Right forelimb (tissue), 1 donor: ENCODE results near the gene AXIN2.
"Not testable (repeated sequence)": the region's sequence is repeated elsewhere in the genome, so short reads cannot be mapped to it uniquely, and the experiment has no call there.

Experiments used
- DNase-seq: peaks from one replicate; pipeline ENCODE4 v3.0.0-alpha.2; 2018

The AXIN2 gene

GRCh38 chr17:65533852-65534457, 27.5 kb downstream of the AXIN2 start:
- DNase-seq, result no peak

DNA sequence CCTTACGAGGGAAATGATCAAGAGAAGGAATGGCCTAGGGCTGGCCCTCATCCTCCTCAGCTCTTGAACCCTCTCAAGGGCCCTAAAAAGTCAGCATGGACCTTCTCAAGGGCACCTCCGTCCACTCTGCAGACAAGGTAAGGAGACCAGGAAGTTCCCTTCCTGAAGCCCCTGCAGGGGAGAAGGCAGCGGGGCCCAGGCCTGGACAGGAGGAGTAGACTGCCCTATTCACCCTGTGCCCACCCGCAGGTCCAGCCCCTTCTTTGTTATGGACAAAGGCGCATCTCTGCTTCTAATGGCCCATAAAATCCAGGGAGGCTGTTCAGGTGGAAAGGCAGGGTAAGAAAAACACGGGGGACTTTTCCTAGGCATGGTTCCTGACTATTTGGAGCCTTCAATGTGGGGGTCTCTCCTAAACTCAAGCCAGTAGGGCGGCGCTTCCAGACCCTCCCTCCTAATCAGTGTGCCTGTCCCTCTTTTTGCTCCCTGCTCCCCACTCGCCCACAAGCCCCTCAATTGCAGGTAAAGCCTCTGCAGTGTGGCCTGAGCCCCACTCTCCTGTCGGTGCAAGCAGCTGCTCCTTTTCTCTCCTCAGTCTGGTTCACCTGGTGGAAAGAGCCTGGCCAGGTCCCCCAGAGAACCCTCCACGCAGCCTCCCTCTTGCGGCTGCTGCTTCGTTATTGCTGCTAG, 28.2 kb downstream of the AXIN2 start:
- no peak for DNase-seq

- no peak for DNase-seq
Observed at GRCh38 chr17:65532101-65532890, 29.2 kb downstream of the AXIN2 start.

DNA sequence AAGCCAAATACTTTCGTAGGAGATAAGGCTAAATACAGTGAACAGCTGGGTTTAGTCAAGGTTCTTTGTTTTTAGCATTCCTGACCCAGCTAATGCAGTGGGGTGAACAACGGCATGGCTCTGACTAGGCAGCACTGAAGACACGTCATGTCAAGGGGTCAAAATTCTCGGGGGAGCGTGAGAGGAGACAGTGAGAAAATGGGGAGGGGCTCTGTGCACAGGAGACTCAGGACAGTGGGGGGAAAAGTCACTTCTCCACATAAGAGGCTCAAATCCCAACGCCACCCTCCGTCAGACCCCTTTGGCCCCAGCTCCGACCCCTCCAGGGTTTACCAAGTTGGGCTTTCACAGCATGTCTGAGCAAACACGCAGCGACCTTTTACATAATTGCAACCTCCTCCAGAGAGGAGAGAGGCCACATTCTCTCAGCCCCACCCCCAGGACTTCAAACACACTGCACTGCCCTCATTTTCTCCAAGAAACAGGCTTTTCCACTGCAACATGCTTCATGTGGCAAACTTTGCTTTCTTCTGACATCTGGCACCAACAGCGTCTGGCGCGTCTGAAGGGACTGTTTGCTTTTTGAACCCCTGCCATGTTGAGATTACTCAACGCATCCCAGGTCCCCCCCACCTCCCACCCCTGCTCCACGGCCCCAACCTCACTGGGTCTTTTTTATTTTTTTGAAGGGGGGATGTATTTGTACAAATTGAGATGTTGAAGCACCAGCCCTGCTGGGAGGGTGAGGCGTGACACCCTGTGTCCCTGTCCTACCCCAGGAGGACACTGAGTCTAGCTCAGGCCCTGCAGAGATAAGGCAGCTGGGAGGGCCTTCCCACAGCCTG, 30.0 kb downstream of the AXIN2 start:
- peak; percentile 62 for DNase-seq

DNA sequence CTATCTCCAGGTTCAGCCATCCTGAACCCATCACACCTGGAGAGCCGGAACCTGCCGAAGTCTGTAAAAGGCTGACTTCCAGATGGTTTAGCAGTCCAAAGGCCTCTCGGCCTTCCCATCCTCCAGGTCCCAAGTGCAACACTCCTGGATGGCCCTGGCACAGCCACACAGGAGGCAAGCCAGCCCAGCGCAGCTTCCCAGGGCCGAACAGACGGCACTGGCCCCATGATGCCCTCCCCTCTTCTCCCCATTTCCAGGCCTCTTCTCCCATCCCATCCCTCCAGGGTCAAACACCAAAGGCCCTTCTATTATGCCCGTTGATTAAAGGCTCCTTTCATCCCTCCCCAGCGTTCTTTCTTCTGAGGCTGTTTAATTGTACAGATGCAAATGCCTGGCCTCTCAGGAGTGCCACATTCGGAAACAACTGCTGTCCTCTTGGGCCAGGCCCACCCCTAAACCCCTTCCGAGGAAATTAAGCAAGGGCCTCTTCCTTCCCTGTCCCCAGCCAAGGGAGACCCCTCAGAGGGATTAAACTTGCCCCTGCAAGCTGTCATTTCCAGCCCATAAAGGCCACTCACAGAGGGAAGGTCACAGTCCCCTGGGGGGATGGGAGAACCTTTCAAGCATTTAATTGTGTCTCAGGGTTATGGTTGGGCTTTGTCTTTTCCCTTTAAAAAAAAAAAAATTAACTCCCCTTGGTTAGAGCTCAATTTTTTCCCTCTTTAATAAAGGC, 30.8 kb downstream of the AXIN2 start:
- DNase-seq, result no peak

GRCh38 chr17:65529761-65530522, 31.5 kb downstream of the AXIN2 start:
- no peak for DNase-seq

DNA sequence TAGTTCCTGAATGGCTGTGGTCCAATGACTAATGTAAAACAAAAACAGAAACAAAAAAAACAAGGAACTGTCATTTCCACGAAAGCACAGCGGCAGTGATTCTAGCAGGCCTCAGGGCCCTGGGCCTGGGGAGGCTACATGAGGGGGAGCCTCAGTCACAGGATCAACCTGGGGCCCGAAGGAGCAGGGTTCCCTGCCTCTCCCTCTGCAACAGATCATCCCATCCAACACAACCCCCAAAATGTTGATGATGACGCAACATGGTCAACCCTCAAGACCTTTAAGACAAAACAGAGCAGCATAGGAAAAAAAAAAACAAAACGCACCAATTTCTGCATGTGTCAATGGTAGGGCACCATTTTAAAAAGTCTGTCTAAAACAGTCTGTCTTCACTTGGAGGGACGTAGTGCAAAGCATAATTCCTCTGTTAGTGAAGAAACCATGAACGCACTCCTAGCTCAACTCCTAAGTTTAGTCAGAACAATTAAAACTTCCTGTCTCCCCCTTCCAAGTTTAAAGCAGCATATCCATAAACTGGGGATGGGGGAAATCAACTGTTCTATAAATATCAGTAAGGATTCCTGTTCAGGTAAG, 32.3 kb downstream of the AXIN2 start:
- no peak for DNase-seq

DNA sequence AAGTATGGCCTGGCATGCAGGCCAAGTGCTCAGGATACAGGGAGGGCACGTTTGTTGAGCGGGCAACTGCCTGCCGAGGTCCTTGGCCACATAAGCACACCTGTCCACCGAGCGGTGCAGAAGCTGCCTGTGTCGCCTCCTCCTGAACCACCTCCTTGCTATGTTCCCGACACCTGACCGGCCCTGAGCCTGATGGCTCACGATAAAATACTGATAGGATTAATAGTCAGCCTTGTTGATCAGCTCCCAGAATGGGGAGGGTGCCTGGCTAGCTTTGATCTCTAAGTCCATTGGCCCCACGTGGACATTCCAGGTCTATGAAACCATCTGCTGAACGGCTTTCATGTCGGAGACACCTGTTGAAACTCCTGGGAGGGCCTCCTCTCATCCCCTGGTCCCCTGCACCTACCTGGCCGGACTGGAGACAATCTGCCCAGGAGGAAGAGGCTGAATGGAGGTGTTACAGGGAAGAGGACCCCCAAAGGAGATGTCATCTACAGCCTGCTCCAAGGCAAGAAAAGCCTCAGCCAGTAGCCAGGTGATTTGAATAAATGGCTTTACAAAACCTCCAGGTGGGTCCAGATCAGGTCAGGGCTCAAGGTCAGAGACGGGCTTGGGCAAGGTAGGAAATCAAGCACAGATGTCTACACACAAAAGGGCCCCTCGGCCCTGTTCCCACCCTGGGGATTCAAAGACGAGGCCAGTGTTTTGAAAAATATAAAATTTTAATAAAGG, 33.4 kb downstream of the AXIN2 start:
- DNase-seq, result no peak

GRCh38 chr17:65527381-65527780, 34.1 kb downstream of the AXIN2 start:
- DNase-seq, result no peak

GRCh38 chr17:65526854-65527253, 34.6 kb downstream of the AXIN2 start:
- not testable (repeated sequence) for DNase-seq

GRCh38 chr17:65523853-65524664, 37.4 kb downstream of the AXIN2 start:
- DNase-seq, result no peak

DNA sequence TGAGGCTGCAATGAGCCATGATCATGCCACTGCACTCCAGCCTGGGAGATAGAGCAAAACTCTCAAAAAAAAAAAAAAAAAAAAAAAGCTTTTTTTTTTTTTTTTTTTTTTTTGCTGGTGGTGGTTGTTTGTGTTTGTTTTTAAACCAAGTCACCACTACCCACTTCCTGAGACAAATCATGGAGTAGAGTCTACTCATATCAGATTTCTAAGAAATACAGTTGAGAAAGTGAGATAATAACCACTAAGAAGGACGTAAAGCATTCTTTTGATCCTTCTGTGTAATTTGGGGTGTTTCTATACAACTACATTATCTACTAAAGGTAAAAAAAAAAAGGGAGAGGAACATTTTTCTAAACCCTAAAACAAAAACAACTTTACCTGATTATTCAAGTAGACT, 38.0 kb downstream of the AXIN2 start:
- DNase-seq, result no peak

GRCh38 chr17:65522751-65523404, 38.6 kb downstream of the AXIN2 start:
- no peak for DNase-seq

GRCh38 chr17:65519462-65519861, 42.0 kb downstream of the AXIN2 start:
- DNase-seq, result no peak

GRCh38 chr17:65518256-65518655, 43.2 kb downstream of the AXIN2 start:
- no peak for DNase-seq

DNA sequence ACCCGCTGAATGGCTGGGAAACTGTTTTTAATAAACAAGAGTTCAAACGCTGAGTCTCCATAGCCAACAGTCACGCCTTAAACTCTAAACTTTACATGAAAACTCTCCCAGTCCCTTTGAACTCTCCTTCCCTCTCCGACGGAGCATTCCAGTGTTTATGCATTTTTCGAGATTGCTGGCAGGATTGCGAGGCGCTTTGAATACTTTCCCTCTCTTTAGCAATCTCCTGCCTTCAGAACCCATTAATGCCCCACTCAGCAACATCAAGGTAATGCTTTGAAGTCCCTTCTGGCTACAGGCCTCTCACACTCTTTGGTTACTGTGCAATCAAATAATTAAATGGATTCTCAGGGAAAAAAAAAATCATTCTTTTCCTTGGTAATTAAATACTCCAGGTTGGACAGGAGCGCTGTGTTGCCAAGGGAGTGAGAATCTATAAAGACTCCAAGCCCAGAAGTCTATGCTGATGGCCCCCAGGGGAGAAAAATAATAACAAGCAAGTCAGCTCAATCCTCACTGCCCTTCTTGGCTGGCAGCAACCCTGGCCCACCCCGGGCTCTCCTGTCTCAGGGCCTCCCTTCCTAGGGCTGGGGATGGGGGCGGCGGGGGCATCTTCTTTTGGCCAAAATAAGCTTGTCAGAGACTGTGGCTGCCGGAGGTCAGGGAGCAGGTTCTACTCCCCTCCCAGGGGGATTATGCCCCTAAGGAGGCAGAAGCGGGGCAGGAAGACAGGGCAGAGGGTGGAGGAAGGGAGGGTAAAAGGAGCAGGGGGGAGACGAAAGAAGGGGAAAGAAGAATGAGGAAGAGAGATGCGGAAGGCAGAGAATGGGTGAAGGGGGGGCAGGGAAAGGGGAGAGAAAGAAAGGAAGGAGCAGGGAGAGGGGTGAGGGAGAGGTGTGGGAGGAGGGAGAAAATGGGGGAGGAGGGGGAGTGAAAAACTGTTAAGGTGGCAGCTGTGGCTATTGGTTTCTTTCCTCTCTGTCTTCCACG, 45.2 kb downstream of the AXIN2 start:
- no peak for DNase-seq

GRCh38 chr17:65515512-65515911, 45.9 kb downstream of the AXIN2 start:
- no peak for DNase-seq

GRCh38 chr17:65514541-65514940, 46.9 kb downstream of the AXIN2 start:
- no peak for DNase-seq
